GOT3 (cell line): ENCODE data around the gene NKX6-2.

Experiments used
- DNase-seq: peaks from one replicate; lab custom pipeline; 2025; ENCODE audit warnings: mixed read lengths; lab: John Stamatoyannopoulos, UW

NKX6-2 gene

GRCh38 chr10:132738454-132739224 lies 47.3 kb downstream of the NKX6-2 start:
- DNase-seq = no peak

GRCh38 chr10:132737390-132738048 lies 48.4 kb downstream of the NKX6-2 start:
- no peak for DNase-seq

- no peak for DNase-seq
Measured at GRCh38 chr10:132735923-132736391, 50.0 kb downstream of the NKX6-2 start.

GRCh38 chr10:132735341-132735775 lies 50.6 kb downstream of the NKX6-2 start:
- DNase-seq = no peak

- no peak for DNase-seq
Measured at GRCh38 chr10:132733926-132734325, 52.0 kb downstream of the NKX6-2 start.
